Panc1 (cell line): ENCODE data around the gene CHTOP. TPM values are rescaled to one million over a fixed set of nuclear protein-coding genes. Genes with fewer than 3 reads are reported as not detected.
A peak's percentile ranks its signal among the peaks of the same experiment; 100 is the strongest.

Experiments used
- ATAC-seq: fragments of 200-7000 bp; cut with Tn5 transposase; 2 replicates; pipeline ENCODE4 v1.9.1; 2020; ENCODE audit warnings: mild to moderate bottlenecking, moderate library complexity
- BruUV-seq: library from RNA; stranded (reverse); fragments of 400-500 nt; replicated peaks from 2 replicates; lab custom pipeline; 2021; lab: Mats Ljungman, UMichigan
- CTCF ChIA-PET: fragments of 300-600 bp; sonication (Branson Sonifier 250); formaldehyde crosslinking; loops from one replicate; lab custom pipeline; 2022; ENCODE audit warnings: antibody characterized with exemption; lab: Charles Lee
- POLR2A ChIA-PET: fragments of 300-600 bp; sonication (Branson Sonifier 250); formaldehyde crosslinking; loops from one replicate; lab custom pipeline; 2022; ENCODE audit warnings: antibody characterized with exemption; lab: Charles Lee
- DNase-seq: peaks from one replicate; pipeline ENCODE4 v3.0.0-alpha.2; 2010; ENCODE audit warnings: low read depth, low spot score
- H3K27ac ChIP-seq: 2 replicates; pipeline ENCODE4 v1.5.1; 2011; ENCODE audit warnings: mild to moderate bottlenecking, low read length, inconsistent platforms
- H3K27me3 ChIP-seq: fragments of 200-500 bp; sonication (Bioruptor generic); 2 replicates; pipeline ENCODE4 v1.6.0; 2014; ENCODE audit warnings: low read length, inconsistent platforms; ENCODE audit not compliant: control insufficient read depth, insufficient read depth
- H3K36me3 ChIP-seq: fragments of 200-500 bp; sonication (Bioruptor generic); 2 replicates; pipeline ENCODE4 v1.5.1; 2014; ENCODE audit warnings: inconsistent platforms, mild to moderate bottlenecking, low read length, moderate library complexity; ENCODE audit not compliant: control insufficient read depth, insufficient read depth
- H3K4me1 ChIP-seq: 2 replicates; pipeline ENCODE4 v1.5.1; 2011; ENCODE audit warnings: inconsistent platforms, mild to moderate bottlenecking, low read length, moderate library complexity; ENCODE audit not compliant: control insufficient read depth, insufficient read depth
- H3K4me3 ChIP-seq, 2 experiments: 2 replicates each; pipeline ENCODE4 v1.5.1; 2011 to 2012; ENCODE audit warnings: low read depth in 2 of 2, low read length in 2 of 2, mild to moderate bottlenecking in 2 of 2, inconsistent platforms in 1 of 2, moderate library complexity in 1 of 2
- H3K9me3 ChIP-seq: fragments of 200-500 bp; sonication (Bioruptor generic); 2 replicates; pipeline ENCODE4 v1.5.1; 2014; ENCODE audit warnings: low read depth, mild to moderate bottlenecking, inconsistent platforms, low read length, moderate library complexity; ENCODE audit not compliant: control insufficient read depth, insufficient read depth
- CTCF ChIP-seq: fragments of 450-650 bp; IDR thresholded peaks from 2 replicates; pipeline ENCODE4 v1.5.1; 2017; ENCODE audit warnings: mild to moderate bottlenecking
- POLR2AphosphoS5 ChIP-seq: IDR thresholded peaks from 2 replicates; pipeline ENCODE4 v1.6.1; 2012; ENCODE audit warnings: mild to moderate bottlenecking, low read depth, low read length, moderate library complexity
- SIN3A ChIP-seq: IDR thresholded peaks from 2 replicates; pipeline ENCODE4 v1.6.1; 2012; ENCODE audit warnings: low read depth, mild to moderate bottlenecking, low read length, moderate library complexity, borderline replicate concordance; ENCODE audit not compliant: insufficient read depth
- TCF7L2 ChIP-seq: IDR thresholded peaks from 2 replicates; pipeline ENCODE4 v1.6.1; 2011; ENCODE audit warnings: mild to moderate bottlenecking, low read depth, low read length, inconsistent platforms
- in situ Hi-C: cut with HindIII; loops from 2 replicates; pipeline ENCODE4 v1.10.0; 2016; ENCODE audit warnings: low sequenced_read_pairs, low pct_unique_long_range_greater_than_20kb
- intact Hi-C: fragments of 100-400 bp; cut with micrococcal nuclease; formaldehyde crosslinking; loops from one replicate; pipeline ENCODE4 v1.10.0; 2022; ENCODE audit not compliant: unreplicated experiment
- total RNA-seq: library from RNA; stranded (reverse); gene quantifications from one replicate; pipeline ENCODE4 v1.2.1, GENCODE V29; 2021; ENCODE audit not compliant: unreplicated experiment
- TF ChIP-seq, protein P1 (sequence below), 2 experiments: IDR thresholded peaks; 2 replicates each; pipeline ENCODE4 v1.6.1; 2011 to 2012; ENCODE audit warnings: low read depth in 2 of 2, control low read depth in 1 of 2, low read length in 1 of 2, mild to moderate bottlenecking in 1 of 2, moderate library complexity in 1 of 2; ENCODE audit not compliant: insufficient read depth in 1 of 2

Gene CHTOP
- total RNA-seq, 1 experiment from 2014 or later: 87.0 TPM

- POLR2A ChIA-PET: interaction anchor here (0.6 kb wide), 1 partner anchor 18 kb away, joined by 10 read pairs; no protein-coding TSS in a partner anchor
- DNase-seq: no peak
- no peaks in the 10 kb centered on the region; the same call in 1 of the 2 replicates for H3K36me3 ChIP-seq
- TF ChIP-seq TCF7L2: no peak
- H3K9me3 ChIP-seq: no peaks in the 10 kb centered on the region
- H3K4me3 ChIP-seq: no peak overlapping the region
- intact Hi-C loops (loop anchor here (10.0 kb wide), 1 partner anchor 81 kb away; no protein-coding TSS in a partner anchor), in situ Hi-C loops (no loop called here)
- H3K4me1 ChIP-seq: 0 out of 2 replicates have a peak, but pooled peaks cover 4% of the 10 kb centered on the region
- no TSS peak for BruUV-seq
- CTCF ChIA-PET: no interaction called here
- no peak for ATAC-seq
- no peak overlapping the region for H3K27ac ChIP-seq
- H3K27me3 ChIP-seq: no peaks in the 10 kb centered on the region
Measured at GRCh38 chr1:153655333-153655732, 21.5 kb downstream of the CHTOP start.

DNA sequence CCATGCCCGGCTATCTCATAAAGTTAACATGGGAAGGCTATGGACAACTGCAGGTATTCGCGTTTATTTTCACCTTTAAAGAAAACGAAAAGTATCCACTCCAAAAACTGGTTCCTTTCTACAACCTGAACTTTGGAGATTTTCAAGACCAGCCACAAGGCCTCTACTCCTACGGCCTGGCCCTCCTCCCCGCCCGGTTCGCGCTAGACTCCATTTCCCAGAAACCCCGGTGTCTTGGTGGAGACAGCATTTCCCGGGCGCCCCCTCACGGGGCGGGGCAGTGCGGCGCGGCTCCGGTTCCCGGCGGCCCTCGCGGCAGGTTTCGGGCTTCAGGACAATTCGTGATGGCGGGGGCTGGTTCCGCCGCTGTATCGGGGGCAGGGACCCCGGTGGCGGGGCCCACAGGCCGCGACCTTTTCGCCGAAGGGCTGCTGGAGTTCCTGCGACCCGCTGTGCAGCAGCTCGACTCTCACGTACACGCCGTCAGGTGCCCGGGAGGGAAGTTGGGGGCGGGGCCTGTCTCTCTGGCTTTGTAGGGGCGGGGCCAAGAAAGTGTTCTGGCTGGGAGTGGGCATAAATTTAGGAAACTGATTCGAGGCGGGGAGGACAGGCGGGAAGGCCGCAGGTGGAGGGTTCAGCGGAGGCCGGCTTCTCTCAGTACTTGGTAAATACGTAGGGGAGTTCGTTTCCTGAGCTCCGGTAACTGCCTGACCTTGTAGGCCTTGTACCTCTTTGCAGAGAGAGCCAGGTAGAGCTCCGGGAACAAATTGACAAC, 24.7 kb downstream of the CHTOP start, which contains the start of gene SNAPIN:
Gene SNAPIN (plus strand): TSS at position 304 of the 775 bp plus-strand sequence. CDS start 41 bp downstream, at position 345.
- TF ChIP-seq CTCF (no peak), POLR2AphosphoS5 (peak; percentile 80)
- BruUV-seq: no TSS peak
- ATAC-seq (peak; percentile 99), DNase-seq (peak; percentile 51)
- H3K27me3 ChIP-seq: no peaks in the 10 kb centered on the region
- ChIA-PET POLR2A (interaction anchor here (0.7 kb wide), 1 partner anchor 29 kb away, joined by 7 read pairs; no protein-coding TSS in a partner anchor), CTCF (no interaction called here)
- H3K4me3 ChIP-seq: peak within 1 kb of the TSS; percentile 69 to 84
- H3K9me3 ChIP-seq: no peaks in the 10 kb centered on the region
- intact Hi-C loops (loop anchor here (10.0 kb wide), 1 partner anchor 84 kb away; no protein-coding TSS in a partner anchor), in situ Hi-C loops (no loop called here)
- peak within 1 kb of the TSS; percentile 88 for H3K27ac ChIP-seq
- H3K4me1 ChIP-seq: peaks cover 11% of the 10 kb centered on the region; the same call in 1 of the 2 replicates
- H3K36me3 ChIP-seq: peaks cover 18% of the 10 kb centered on the region

DNA sequence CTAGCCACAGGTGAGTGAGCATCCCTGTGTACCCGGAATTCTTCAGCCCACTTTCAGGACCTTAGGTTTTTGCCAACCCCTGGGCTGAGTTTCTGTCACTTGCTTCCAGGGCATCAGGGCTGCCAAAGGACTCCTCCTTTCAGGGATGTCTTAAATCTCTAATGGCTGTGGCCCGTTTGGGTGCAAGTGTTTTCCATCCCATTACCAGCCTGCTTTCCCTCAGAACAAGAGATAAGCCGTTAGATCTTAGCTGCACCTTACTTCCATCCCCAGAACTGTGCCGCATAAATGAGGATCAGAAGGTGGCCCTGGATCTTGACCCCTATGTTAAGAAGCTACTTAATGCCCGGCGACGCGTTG, 25.3 kb downstream of the CHTOP start:
- DNase-seq (no peak), ATAC-seq (peak; percentile 1; the same call in 1 of the 2 replicates)
- H3K9me3 ChIP-seq: no peaks in the 10 kb centered on the region
- TF ChIP-seq SIN3A (no peak), CTCF (no peak), TCF7L2 (no peak), POLR2AphosphoS5 (no peak)
- TF ChIP-seq, protein P1, sequence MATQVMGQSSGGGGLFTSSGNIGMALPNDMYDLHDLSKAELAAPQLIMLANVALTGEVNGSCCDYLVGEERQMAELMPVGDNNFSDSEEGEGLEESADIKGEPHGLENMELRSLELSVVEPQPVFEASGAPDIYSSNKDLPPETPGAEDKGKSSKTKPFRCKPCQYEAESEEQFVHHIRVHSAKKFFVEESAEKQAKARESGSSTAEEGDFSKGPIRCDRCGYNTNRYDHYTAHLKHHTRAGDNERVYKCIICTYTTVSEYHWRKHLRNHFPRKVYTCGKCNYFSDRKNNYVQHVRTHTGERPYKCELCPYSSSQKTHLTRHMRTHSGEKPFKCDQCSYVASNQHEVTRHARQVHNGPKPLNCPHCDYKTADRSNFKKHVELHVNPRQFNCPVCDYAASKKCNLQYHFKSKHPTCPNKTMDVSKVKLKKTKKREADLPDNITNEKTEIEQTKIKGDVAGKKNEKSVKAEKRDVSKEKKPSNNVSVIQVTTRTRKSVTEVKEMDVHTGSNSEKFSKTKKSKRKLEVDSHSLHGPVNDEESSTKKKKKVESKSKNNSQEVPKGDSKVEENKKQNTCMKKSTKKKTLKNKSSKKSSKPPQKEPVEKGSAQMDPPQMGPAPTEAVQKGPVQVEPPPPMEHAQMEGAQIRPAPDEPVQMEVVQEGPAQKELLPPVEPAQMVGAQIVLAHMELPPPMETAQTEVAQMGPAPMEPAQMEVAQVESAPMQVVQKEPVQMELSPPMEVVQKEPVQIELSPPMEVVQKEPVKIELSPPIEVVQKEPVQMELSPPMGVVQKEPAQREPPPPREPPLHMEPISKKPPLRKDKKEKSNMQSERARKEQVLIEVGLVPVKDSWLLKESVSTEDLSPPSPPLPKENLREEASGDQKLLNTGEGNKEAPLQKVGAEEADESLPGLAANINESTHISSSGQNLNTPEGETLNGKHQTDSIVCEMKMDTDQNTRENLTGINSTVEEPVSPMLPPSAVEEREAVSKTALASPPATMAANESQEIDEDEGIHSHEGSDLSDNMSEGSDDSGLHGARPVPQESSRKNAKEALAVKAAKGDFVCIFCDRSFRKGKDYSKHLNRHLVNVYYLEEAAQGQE (IDR thresholded peaks at IDR 0.05; ENCODE audit: insufficient read depth in 1 of 2, low read depth in 2 of 2, low read length in 1 of 2): no peak
- peaks cover 11% of the 10 kb centered on the region; the same call in 1 of the 2 replicates for H3K4me1 ChIP-seq
- no TSS peak for BruUV-seq
- peak overlapping the region; percentile 69 to 84 for H3K4me3 ChIP-seq
- H3K27ac ChIP-seq: peak overlapping the region; percentile 88
- H3K36me3 ChIP-seq: peaks cover 23% of the 10 kb centered on the region
- intact Hi-C loops: loop anchor here (10.0 kb wide), 1 partner anchor 84 kb away; no protein-coding TSS in a partner anchor
- ChIA-PET POLR2A (no interaction called here), CTCF (no interaction called here)
- in situ Hi-C loops: no loop called here
- H3K27me3 ChIP-seq: no peaks in the 10 kb centered on the region
